Suprapubic skin (tissue), 4 donors: ENCODE data around the gene CAMTA1.

Source experiments
- EP300 ChIP-seq: sonication (generic); formaldehyde crosslinking; IDR thresholded peaks from one replicate; pipeline ENCODE4 v1.6.1; 2017; ENCODE audit warnings: antibody characterized with exemption
- POLR2A ChIP-seq, 2 donors: fragments of 450-650 bp; IDR thresholded peaks; one replicate each; pipeline ENCODE4 v1.6.1; 2017; ENCODE audit warnings: antibody characterized with exemption in 2 of 2, mild to moderate bottlenecking in 2 of 2, moderate library complexity in 2 of 2
- POLR2AphosphoS5 ChIP-seq, 3 donors: sonication (generic); formaldehyde crosslinking; IDR thresholded peaks; one replicate each; pipeline ENCODE4 v1.6.1; 2017; ENCODE audit warnings: antibody characterized with exemption in 3 of 3
- TF ChIP-seq, protein P1 (sequence below), 2 donors: fragments of 200-600 bp in 1 of 2; fragments of 450-650 bp in 1 of 2; sonication (generic) in 1 of 2; IDR thresholded peaks; one replicate each; pipeline ENCODE4 v1.5.1; 2016 to 2019; ENCODE audit warnings: antibody characterized with exemption in 2 of 2, mild to moderate bottlenecking in 1 of 2, moderate library complexity in 1 of 2

DNA sequence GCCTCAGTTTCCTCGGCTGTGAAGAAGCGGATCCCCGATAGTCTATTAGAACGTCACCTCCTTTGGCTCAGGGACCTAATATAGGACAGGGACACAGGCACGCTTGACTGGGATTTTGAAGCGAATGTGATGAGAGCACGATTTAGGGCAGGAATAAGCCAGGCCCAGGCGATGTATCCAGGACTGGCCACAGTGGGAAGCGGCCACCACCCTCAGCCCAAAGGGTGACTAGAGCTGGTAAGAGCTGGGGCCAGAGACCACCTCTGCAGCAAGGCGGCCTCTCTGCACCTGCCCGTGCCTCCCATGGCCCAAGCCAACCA lies 885.9 kb downstream of the CAMTA1 start:
- TF ChIP-seq, protein P1, sequence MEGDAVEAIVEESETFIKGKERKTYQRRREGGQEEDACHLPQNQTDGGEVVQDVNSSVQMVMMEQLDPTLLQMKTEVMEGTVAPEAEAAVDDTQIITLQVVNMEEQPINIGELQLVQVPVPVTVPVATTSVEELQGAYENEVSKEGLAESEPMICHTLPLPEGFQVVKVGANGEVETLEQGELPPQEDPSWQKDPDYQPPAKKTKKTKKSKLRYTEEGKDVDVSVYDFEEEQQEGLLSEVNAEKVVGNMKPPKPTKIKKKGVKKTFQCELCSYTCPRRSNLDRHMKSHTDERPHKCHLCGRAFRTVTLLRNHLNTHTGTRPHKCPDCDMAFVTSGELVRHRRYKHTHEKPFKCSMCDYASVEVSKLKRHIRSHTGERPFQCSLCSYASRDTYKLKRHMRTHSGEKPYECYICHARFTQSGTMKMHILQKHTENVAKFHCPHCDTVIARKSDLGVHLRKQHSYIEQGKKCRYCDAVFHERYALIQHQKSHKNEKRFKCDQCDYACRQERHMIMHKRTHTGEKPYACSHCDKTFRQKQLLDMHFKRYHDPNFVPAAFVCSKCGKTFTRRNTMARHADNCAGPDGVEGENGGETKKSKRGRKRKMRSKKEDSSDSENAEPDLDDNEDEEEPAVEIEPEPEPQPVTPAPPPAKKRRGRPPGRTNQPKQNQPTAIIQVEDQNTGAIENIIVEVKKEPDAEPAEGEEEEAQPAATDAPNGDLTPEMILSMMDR (IDR thresholded peaks at IDR 0.05) = no peak
- TF ChIP-seq POLR2AphosphoS5 (IDR thresholded peaks at IDR 0.05) = no peak
- TF ChIP-seq POLR2A (IDR thresholded peaks at IDR 0.05) = no peak
- no peak for TF ChIP-seq EP300
